Erythroblast (primary cell): Measurements from ENCODE around the gene CFAP20DC.

Experiments
- DNase-seq, 2 experiments: peaks; one replicate each; lab custom pipeline; 2025; lab: John Stamatoyannopoulos, UW
- GATA1 ChIP-seq: IDR thresholded peaks from 2 replicates; pipeline ENCODE4 v1.6.1; 2011; ENCODE audit warnings: low read depth, mild to moderate bottlenecking, control low read depth, low read length, moderate library complexity
- POLR2A ChIP-seq: IDR thresholded peaks from 2 replicates; pipeline ENCODE4 v1.6.1; 2011; ENCODE audit warnings: mild to moderate bottlenecking, low read length

The CFAP20DC gene

DNA sequence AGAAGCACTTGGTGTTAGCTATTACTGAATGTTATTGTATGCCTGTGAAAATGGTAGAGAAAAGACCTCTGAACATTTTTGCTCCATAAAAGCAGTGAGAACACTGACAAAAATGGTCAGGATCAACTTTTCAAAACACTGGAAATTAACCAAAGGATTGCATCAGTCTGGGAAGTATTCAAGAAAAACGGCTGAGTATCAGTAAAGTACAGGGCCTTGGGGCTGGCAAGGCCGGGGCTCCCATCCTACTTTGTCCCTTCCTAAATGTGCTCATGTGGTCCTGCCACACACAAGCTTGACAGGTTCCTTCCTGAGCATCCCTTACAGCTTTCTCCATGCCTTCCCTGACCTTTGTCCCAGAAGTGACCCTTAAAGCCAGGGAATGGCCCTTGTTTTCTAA is 84.0 kb downstream of the CFAP20DC start:
- DNase-seq = no peak
- TF ChIP-seq GATA1 (no peak), POLR2A (no peak)

DNA sequence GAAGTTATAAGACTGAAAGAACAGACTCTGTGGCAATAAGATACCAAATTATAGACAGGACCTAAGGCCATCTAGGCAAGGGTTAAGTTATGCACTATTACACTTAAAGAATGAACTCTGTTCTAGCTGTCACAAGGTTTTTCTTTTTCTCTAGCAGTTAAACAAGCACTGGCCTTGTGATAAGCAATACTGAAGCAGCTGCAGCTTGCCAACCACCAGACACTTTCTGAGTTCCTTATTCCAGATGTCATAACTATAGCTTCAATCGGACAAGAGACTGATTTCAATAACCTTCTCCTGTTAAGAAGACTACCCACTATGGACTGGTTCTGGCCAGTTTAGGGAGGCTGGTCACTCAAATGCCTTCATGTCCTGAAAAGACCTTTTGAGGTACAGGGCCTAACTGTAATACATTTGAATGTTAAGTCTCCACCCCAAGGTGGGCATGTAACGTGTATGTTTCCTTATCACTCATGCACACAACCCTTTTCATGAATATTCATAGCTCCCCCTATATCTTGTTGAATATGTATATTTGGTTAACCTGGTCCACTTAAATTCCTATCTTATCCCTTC is 85.8 kb downstream of the CFAP20DC start:
- peak; percentile 3 to 31 for DNase-seq

DNA sequence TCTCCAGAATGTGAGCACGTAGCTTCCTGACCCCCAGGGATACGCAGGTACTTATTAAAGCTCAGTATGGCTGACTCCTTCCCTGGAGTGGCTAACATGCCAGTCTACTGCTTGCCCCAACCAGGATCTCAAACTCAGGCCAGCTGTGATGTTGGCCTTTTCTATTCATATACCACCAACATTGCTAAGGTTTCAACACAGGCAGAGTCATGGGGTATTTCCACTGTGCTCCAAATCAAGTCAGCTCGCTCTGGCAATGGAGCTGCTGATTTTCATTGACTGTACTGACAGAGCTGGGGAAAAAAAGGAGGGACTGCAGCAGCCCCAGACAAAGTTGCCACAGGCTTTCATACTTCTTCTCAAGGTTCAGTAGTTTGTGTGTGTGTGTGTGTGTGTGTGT is 87.0 kb downstream of the CFAP20DC start:
- TF ChIP-seq POLR2A (no peak), GATA1 (no peak)
- no peak for DNase-seq

More for the DNA sequence above, 85.8 kb downstream of the CFAP20DC start:
- TF ChIP-seq GATA1 = no peak
- no peak for TF ChIP-seq POLR2A

DNA sequence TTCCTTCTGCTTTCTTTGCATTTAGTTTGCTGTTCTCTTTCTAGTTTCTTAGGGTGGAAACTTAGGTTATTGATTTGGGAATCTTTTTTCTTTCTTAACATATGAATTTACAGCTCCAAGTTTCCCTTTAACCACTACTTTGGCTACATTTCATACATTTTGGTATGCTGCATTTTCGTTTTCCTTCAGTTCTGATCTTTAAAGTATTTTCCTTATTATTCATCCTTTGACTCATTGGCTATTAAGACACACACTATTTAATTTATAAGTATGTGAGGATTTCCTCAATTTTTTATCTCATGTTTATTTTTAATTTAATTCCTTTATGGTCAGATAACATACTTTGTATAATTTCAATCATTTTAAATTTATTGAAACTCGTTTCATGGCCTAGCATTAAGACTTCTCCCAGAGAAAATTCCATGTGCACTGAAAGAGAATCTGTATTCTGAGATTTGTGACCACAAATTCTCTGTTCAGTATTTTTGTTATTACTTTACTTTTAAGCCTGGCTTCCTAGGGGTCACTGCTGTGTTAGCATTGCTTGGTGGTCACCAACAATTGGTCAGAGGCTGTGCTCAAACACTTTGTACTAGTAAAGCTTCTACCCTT is 87.7 kb downstream of the CFAP20DC start:
- DNase-seq = no peak
- no peak for TF ChIP-seq GATA1
- no peak for TF ChIP-seq POLR2A

DNA sequence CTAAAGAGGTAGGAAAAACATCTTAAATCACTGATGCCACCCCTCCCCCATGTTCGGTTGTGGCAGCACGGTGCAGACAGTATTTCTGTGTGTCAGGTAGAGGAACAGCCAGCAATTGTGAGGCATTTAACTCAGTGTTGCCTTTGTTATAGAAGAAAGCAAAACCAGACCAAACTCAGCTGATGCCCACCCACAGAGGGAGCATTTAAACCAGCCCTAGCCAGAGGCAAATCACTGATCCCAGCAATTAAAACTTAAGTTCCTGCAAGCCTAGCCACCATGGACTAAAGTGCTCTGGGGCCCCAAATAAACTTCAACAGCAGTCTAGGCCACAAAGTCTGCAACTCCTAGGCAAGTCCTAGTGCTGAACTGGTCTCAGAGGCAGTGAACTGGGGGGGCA is 94.5 kb downstream of the CFAP20DC start:
- no peak for TF ChIP-seq POLR2A
- TF ChIP-seq GATA1 = no peak
- no peak for DNase-seq

DNA sequence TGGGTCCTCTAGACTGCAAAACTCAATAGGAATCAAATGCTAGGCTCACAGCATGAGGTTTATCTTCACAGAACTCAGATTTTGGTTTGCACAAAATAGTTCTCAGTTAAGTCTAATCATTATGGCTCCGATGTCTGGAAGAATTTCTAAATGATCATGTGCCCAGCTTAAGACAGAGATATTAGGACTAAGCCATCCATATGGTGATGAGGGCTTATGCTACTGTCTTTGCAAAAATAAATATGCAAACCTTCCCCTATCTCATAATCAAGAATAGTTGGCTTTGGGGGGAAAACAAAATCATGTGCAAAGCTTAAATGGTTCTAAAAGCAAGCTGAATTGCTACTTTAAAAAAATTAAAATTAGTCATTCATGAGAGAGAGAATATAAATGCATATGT is 96.5 kb downstream of the CFAP20DC start:
- no peak for TF ChIP-seq POLR2A
- no peak for TF ChIP-seq GATA1
- DNase-seq = no peak

DNA sequence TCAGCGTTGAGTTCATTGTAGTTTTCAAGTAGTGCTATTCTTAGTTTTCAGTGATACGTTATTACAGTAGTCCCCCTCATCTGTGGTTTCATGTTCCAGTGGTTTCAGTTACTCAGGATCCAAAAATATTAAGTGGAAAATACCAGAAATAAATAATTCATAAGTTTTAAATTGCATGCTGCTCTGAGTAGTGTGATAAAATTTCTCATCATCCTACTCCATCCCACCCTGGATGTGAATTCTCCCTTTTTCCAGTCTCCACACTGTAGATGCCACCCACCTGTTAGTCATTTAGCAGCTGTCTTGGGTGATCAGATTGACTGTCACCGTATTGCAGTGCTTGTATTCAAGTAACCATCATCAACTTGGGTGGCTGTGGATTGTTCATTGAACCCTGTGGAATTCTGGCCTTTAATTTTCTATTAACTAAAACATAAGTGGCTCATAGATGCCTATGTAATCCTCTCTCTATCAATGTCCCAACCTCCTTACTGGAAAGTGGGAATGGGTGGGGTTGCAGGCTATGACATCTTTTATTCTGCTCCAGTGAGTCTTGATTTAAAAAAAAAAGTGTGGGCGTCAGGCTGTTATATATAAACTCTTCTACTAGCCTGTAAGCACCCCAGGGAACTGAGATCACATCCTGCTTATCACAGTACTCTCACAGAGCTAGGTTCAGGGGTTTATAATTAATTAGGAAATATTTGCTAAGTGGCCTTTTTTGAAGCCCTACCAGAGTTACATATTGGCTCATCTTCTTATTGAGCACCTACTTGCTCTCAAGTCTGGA is 97.5 kb downstream of the CFAP20DC start:
- no peak for TF ChIP-seq GATA1
- no peak for TF ChIP-seq POLR2A
- DNase-seq = no peak

DNA sequence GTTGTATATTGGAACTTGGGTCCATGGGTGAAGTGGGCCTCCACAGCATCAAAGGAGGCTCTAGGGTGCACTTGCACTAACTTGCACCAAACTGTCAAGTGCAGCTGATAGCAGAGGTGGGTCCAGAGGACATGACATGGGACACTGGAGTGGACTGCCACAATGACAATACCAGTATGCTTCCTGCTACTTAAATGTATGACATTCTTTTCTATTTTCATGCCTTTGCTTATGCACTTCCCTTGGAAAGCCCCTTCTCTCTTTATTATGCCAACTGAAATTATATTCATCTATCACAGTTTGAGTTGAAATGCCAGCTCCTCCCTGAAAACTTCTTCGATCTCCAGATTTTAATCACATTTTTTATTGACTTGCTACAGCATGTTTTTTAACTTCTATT is 101.8 kb downstream of the CFAP20DC start:
- no peak for TF ChIP-seq POLR2A
- TF ChIP-seq GATA1 = no peak
- no peak for DNase-seq

DNA sequence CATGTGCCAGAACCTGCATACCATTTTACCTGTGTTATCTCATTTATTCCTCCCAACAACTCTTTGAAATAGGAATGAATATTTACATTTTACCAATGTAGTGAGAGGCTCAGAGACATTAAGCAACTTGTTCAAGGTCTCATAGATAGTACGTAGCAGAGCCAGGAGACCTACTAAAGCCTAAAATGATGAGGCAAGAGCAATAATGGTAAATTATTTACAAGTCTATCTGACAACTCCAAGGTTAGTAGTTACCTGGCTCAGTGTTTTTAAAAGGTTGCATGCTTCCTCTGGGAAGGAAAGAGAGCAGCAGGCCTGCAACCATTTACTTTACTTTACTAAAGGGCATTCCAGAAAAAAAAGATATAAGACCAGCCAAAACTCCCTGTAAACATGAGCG is 103.0 kb downstream of the CFAP20DC start:
- DNase-seq = no peak
- no peak for TF ChIP-seq GATA1
- no peak for TF ChIP-seq POLR2A

DNA sequence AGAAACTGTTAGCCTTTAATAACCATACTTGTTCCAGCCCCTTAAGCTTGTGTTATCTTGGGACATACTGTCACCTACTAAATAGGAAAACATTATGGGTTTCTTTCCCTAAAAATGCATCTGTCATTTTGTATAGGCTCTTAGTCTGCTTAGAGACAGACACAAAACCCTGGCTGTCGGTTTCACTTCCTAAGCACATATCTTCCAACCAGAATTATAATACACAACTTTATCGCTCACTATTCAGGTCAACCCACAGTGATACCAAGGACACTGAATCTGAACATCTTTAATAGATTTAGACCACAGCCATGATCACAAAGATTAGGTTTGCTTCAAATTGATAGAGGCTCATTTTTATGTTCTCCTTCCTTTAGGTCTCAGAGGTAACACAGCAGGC is 111.8 kb downstream of the CFAP20DC start:
- no peak for DNase-seq
- TF ChIP-seq POLR2A (no peak), GATA1 (no peak)

DNA sequence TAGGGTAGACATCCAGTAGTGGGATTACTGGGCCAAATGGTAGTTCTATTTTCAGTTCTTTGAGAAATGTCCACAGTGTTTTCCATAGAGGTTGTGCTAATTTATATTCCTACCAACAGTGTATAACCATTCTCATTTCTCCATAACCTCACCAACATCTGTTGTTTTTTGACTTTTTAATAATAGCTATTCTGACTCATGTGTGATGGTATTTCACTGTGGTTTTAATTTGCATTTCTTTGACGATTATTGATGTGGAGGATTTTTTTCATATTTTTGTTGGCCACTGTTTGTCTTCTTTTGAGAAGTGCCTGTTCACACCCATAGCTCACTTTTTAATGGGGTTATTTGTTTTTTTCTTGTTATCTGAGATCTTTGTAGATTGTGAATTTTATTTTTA is 125.2 kb downstream of the CFAP20DC start:
- no peak for DNase-seq
- no peak for TF ChIP-seq POLR2A
- no peak for TF ChIP-seq GATA1

DNA sequence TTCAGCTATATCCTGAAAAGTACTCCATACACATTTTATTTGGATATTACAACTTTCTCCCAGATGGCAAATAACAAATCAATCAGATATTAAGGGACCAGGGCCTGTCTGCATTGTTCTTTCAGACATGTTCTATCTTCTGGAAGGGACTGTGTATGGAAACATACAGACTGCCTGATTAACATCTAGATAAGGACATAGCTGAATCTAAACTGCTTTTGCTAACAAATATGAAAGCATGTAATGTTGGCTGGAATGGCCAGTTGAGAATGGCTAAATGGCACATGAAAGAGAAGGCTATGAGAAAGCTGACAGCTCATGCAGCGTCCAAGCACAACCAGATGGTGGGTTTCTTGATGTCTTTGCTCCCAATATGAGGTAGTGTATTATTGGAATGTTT is 149.4 kb downstream of the CFAP20DC start:
- DNase-seq = peak; percentile 16 to 48
- TF ChIP-seq POLR2A = no peak
- TF ChIP-seq GATA1 = no peak

DNA sequence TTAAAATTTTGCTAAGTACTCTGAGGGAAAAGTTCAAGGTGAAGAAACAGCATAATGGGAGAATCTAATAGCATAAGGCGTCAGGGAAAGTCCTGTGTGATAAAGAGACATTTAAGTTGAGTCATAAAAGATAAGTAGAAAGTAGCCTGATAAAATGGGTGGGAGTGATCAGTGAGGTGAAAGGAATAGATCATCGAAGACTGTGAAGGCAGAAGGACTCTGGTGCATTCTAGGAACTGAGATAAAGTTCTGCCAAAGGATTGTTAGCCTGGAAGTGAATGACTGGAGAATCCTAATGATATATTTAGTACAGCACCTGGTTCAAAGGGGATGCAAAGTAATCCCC is 149.9 kb downstream of the CFAP20DC start:
- TF ChIP-seq POLR2A = no peak
- TF ChIP-seq GATA1 = no peak

More for the DNA sequence above, 149.9 kb downstream of the CFAP20DC start:
- DNase-seq = peak in 1 of 2 experiments; percentile 42
